H1 (cell line): ENCODE measurements around the gene ZNF248. TPM values are rescaled to one million over a fixed set of nuclear protein-coding genes. Genes with fewer than 3 reads are reported as not detected.

Source experiments
- CTCF ChIA-PET: fragments of 300-600 bp; sonication (Branson Sonifier 250); formaldehyde crosslinking; loops from one replicate; lab custom pipeline; 2021; ENCODE audit not compliant: partially characterized antibody; lab: Charles Lee
- POLR2A ChIA-PET: fragments of 300-600 bp; sonication (Branson Sonifier 250); formaldehyde crosslinking; loops from one replicate; lab custom pipeline; 2021; ENCODE audit warnings: inconsistent platforms; ENCODE audit not compliant: partially characterized antibody; lab: Charles Lee
- DNase-seq, 2 experiments: peaks; one replicate each; pipeline versions ENCODE4 v3.0.0 to v3.0.0-alpha.2; 2010 to 2022; ENCODE audit warnings: low spot score in 2 of 2, low read depth in 1 of 2, mixed read lengths in 1 of 2
- FAIRE-seq: peaks from 2 replicates; lab custom pipeline; 2011; peaks lifted over from hg19 to GRCh38; lab: Jason Lieb, UNC
- H2AFZ ChIP-seq: 2 replicates; pipeline ENCODE4 v1.8.1; 2012; ENCODE audit warnings: low read length, inconsistent platforms
- H2AK5ac ChIP-seq: 2 replicates; pipeline ENCODE4 v1.6.1; 2013; ENCODE audit warnings: low read depth, low read length
- H2BK120ac ChIP-seq: replicated peaks from 2 replicates; pipeline ENCODE3; 2013; ENCODE audit warnings: low read depth, low read length, inconsistent platforms
- H2BK12ac ChIP-seq: 2 replicates; pipeline ENCODE4 v1.6.1; 2013; ENCODE audit warnings: low read depth, low read length
- H2BK15ac ChIP-seq: 2 replicates; pipeline ENCODE4 v1.6.1; 2013; ENCODE audit warnings: low read length
- H2BK20ac ChIP-seq: 2 replicates; pipeline ENCODE4 v1.6.1; 2013; ENCODE audit warnings: low read length
- H2BK5ac ChIP-seq: 2 replicates; pipeline ENCODE4 v1.6.1; 2013; ENCODE audit warnings: low read depth, low read length
- H3K14ac ChIP-seq: 2 replicates; pipeline ENCODE4 v1.6.1; 2013; ENCODE audit warnings: inconsistent platforms; ENCODE audit not compliant: insufficient read length
- H3K18ac ChIP-seq: 2 replicates; pipeline ENCODE4 v1.6.1; 2013; ENCODE audit warnings: low read length; ENCODE audit errors: extremely low read depth
- H3K23ac ChIP-seq: 2 replicates; pipeline ENCODE4 v1.6.1; 2013; ENCODE audit warnings: inconsistent platforms; ENCODE audit not compliant: insufficient read length
- H3K23me2 ChIP-seq: 2 replicates; pipeline ENCODE4 v1.6.1; 2013; ENCODE audit warnings: low read depth, low read length
- H3K27ac ChIP-seq: 2 replicates; pipeline ENCODE4 v1.6.1; 2011; ENCODE audit warnings: low read depth, low read length, inconsistent platforms
- H3K27me3 ChIP-seq, 4 experiments: replicated peaks in 1 of 4; 1 replicate in 1 of 4; 2 replicates in 3 of 4; pipeline versions ENCODE4 v1.6.1 to v1.8.1; 2011 to 2013; ENCODE audit warnings: low read length in 3 of 4, mild to moderate bottlenecking in 3 of 4, inconsistent platforms in 2 of 4, mixed read lengths in 2 of 4, moderate library complexity in 1 of 4; ENCODE audit not compliant: control insufficient read depth in 3 of 4, insufficient read depth in 3 of 4; ENCODE audit errors: extremely low read depth in 1 of 4
- H3K36me3 ChIP-seq, 4 experiments: 2 replicates each; pipeline versions ENCODE4 v1.6.1 to v1.8.1; 2011 to 2013; ENCODE audit warnings: mild to moderate bottlenecking in 4 of 4, low read length in 3 of 4, moderate library complexity in 2 of 4, control low read depth in 1 of 4, inconsistent platforms in 1 of 4; ENCODE audit not compliant: insufficient read depth in 4 of 4, control insufficient read depth in 2 of 4
- H3K4ac ChIP-seq: replicated peaks from 2 replicates; pipeline ENCODE3; 2013; ENCODE audit warnings: low read length, low read depth, mixed read lengths, inconsistent platforms; ENCODE audit not compliant: insufficient read length
- H3K4me1 ChIP-seq, 4 experiments: replicated peaks in 1 of 4; 1 replicate in 1 of 4; 2 replicates in 3 of 4; pipeline versions ENCODE4 v1.6.1 to v1.8.1; 2011 to 2013; ENCODE audit warnings: low read length in 3 of 4, inconsistent platforms in 2 of 4, mixed read lengths in 1 of 4; ENCODE audit not compliant: insufficient read depth in 4 of 4, control insufficient read depth in 3 of 4
- H3K4me2 ChIP-seq, 2 experiments: 2 replicates each; pipeline versions ENCODE4 v1.6.1 to v1.8.1; 2011 to 2013; ENCODE audit warnings: low read depth in 2 of 2, low read length in 2 of 2, control low read depth in 1 of 2, inconsistent platforms in 1 of 2, mild to moderate bottlenecking in 1 of 2; ENCODE audit not compliant: insufficient read depth in 1 of 2
- H3K4me3 ChIP-seq, 4 experiments: fragments of 200-600, 300-600 bp in 1 of 4; sonication (generic), shearing (Covaris generic), sonication (Bioruptor Twin) in 1 of 4; 2 replicates each; pipeline versions ENCODE4 v1.5.1 to v1.8.1; 2011 to 2016; ENCODE audit warnings: low read length in 4 of 4, low read depth in 3 of 4, control low read depth in 2 of 4, inconsistent platforms in 2 of 4, mild to moderate bottlenecking in 2 of 4, mixed read lengths in 1 of 4, moderate library complexity in 1 of 4; ENCODE audit not compliant: insufficient read depth in 2 of 4; ENCODE audit errors: extremely low read depth in 1 of 4
- H3K56ac ChIP-seq: replicated peaks from 2 replicates; pipeline ENCODE3; 2013; ENCODE audit warnings: low read depth, mild to moderate bottlenecking, mixed read lengths, low read length, inconsistent platforms; ENCODE audit not compliant: insufficient read length
- H3K79me1 ChIP-seq: 2 replicates; pipeline ENCODE4 v1.6.1; 2013; ENCODE audit warnings: low read depth, low read length, control low read depth
- H3K79me2 ChIP-seq, 2 experiments: 2 replicates each; pipeline versions ENCODE4 v1.6.1 to v1.8.1; 2012 to 2013; ENCODE audit warnings: low read length in 2 of 2, mild to moderate bottlenecking in 2 of 2, inconsistent platforms in 1 of 2; ENCODE audit not compliant: insufficient read depth in 2 of 2, control insufficient read depth in 1 of 2
- H3K9ac ChIP-seq, 4 experiments: replicated peaks in 1 of 4; 1 replicate in 1 of 4; 2 replicates in 3 of 4; pipeline versions ENCODE4 v1.6.1 to v1.8.1; 2011 to 2013; ENCODE audit warnings: low read depth in 3 of 4, low read length in 3 of 4, control low read depth in 2 of 4, mild to moderate bottlenecking in 2 of 4, moderate library complexity in 2 of 4, inconsistent platforms in 1 of 4; ENCODE audit errors: extremely low read depth in 1 of 4
- H3K9me3 ChIP-seq, 2 experiments: 2 replicates each; pipeline versions ENCODE4 v1.6.1 to v1.8.1; 2012 to 2013; ENCODE audit warnings: mild to moderate bottlenecking in 2 of 2, moderate library complexity in 2 of 2, control low read depth in 1 of 2, inconsistent platforms in 1 of 2, low read depth in 1 of 2, low read length in 1 of 2, mixed read lengths in 1 of 2; ENCODE audit not compliant: insufficient read depth in 2 of 2
- H4K20me1 ChIP-seq, 2 experiments: replicated peaks in 1 of 2; 2 replicates each; pipeline versions ENCODE3 to v1.8.1; 2011 to 2013; ENCODE audit warnings: inconsistent platforms in 2 of 2, low read length in 2 of 2, mild to moderate bottlenecking in 1 of 2; ENCODE audit not compliant: insufficient read depth in 2 of 2, control insufficient read depth in 1 of 2
- H4K5ac ChIP-seq: 2 replicates; pipeline ENCODE4 v1.6.1; 2013; ENCODE audit warnings: low read length, low read depth, mixed read lengths, inconsistent platforms; ENCODE audit not compliant: insufficient read length
- H4K8ac ChIP-seq: 2 replicates; pipeline ENCODE4 v1.8.0; 2013; ENCODE audit warnings: mild to moderate bottlenecking, moderate library complexity, low read length, inconsistent platforms; ENCODE audit not compliant: insufficient read depth; ENCODE audit errors: extremely low read depth
- H4K91ac ChIP-seq: replicated peaks from 2 replicates; pipeline ENCODE3; 2013; ENCODE audit warnings: low read length, mixed read lengths, inconsistent platforms; ENCODE audit not compliant: insufficient read length
- CHD2 ChIP-seq: IDR thresholded peaks from 2 replicates; pipeline ENCODE4 v1.6.1; 2012; ENCODE audit warnings: low read length, improper control_type of control experiment
- CREB1 ChIP-seq: IDR thresholded peaks from 2 replicates; pipeline ENCODE4 v1.6.1; 2012; ENCODE audit warnings: inconsistent platforms
- CTCF ChIP-seq, 3 experiments: IDR thresholded peaks; 1 replicate in 2 of 3; 2 replicates in 1 of 3; pipeline versions ENCODE4 v1.5.1 to v1.6.1; 2011; ENCODE audit warnings: low read length in 3 of 3, mild to moderate bottlenecking in 3 of 3, inconsistent platforms in 2 of 3, low read depth in 1 of 3, moderate library complexity in 1 of 3; ENCODE audit not compliant: insufficient read depth in 1 of 3; ENCODE audit errors: control extremely low read depth in 1 of 3
- GTF2F1 ChIP-seq: IDR thresholded peaks from 2 replicates; pipeline ENCODE4 v1.6.1; 2012; ENCODE audit warnings: low read depth, low read length, improper control_type of control experiment, borderline replicate concordance
- JUND ChIP-seq: IDR thresholded peaks from 2 replicates; pipeline ENCODE4 v1.6.1; 2011; ENCODE audit warnings: mild to moderate bottlenecking, improper control_type of control experiment, low read length
- MAX ChIP-seq: IDR thresholded peaks from 2 replicates; pipeline ENCODE4 v1.6.1; 2012; ENCODE audit warnings: inconsistent platforms
- SIX5 ChIP-seq: IDR thresholded peaks from 2 replicates; pipeline ENCODE4 v1.6.1; 2011; ENCODE audit warnings: mild to moderate bottlenecking, low read depth, low read length
- SRF ChIP-seq: IDR thresholded peaks from 2 replicates; pipeline ENCODE4 v1.6.1; 2011; ENCODE audit warnings: mild to moderate bottlenecking, low read depth, low read length, moderate library complexity
- WGBS, 2 experiments: shearing (Covaris generic) in 1 of 2; methylation state at CpG; one replicate each; pipeline versions ENCODE4 v1.1.6 to v1.1.7; 2013 to 2015; ENCODE audit warnings: low lambda C conversion rate in 2 of 2, mixed read lengths in 2 of 2, inconsistent platforms in 1 of 2, low coverage in 1 of 2, missing lambda C conversion rate in 1 of 2; ENCODE audit not compliant: insufficient replicate concordance in 2 of 2, insufficient coverage in 1 of 2, insufficient read length in 1 of 2; ENCODE audit errors: extremely low coverage in 1 of 2, missing lambda C conversion rate in 1 of 2; 5-methylcytosine and 5-hydroxymethylcytosine counted together
- polyA plus RNA-seq, 7 experiments: library from polyadenylated mRNA; depleted of rRNA in 3 of 7; stranded (reverse) in 5 of 7; unstranded in 2 of 7; fragments of >200 nt in 5 of 7; fragments of 200-250 nt in 2 of 7; gene quantifications; 1 replicate in 5 of 7; 2 replicates in 1 of 7; 4 replicates in 1 of 7; pipeline versions ENCODE4 v1.2.1 to v1.2.3, GENCODE V29; 2011 to 2013; ENCODE audit warnings: missing spikeins in 2 of 7, mixed read lengths in 2 of 7
- total RNA-seq: library from RNA; stranded (reverse); fragmentation: NEBNext Ultra II Directional; extraction: Animal tissue kit (Norgen Biotek cat#: 25700); gene quantifications from 2 replicates; pipeline ENCODE4 v1.2.1, GENCODE V29; 2021

Gene ZNF248
- total and polyA plus RNA-seq, 2 of the 8 experiments (the other 6 are each of a cell fraction or from before 2014, with no cell fraction given) = 9.1 TPM; not detected in 1

- ChIA-PET CTCF (no interaction called here), POLR2A (no interaction called here)
These were observed 110.3 kb downstream of the ZNF248 start for GRCh38 chr10:37747081-37747480.

More at GRCh38 chr10:37747081-37747480, 110.3 kb downstream of the ZNF248 start:
- no peak overlapping the region for H3K14ac ChIP-seq
- no peak overlapping the region for H3K18ac ChIP-seq
- H2AK5ac ChIP-seq = no peak overlapping the region
- no peak overlapping the region for H3K4me3 ChIP-seq
- DNase-seq (no peak), FAIRE-seq (no peak)
- no peaks in the 10 kb centered on the region for H3K27me3 ChIP-seq
- no peak overlapping the region for H3K4me2 ChIP-seq
- no peaks in the 10 kb centered on the region for H3K4me1 ChIP-seq
- TF ChIP-seq CHD2 (no peak), SRF (no peak), CTCF (IDR thresholded peaks at IDR 0.05; ENCODE audit: control extremely low read depth in 1 of 3, insufficient read depth in 1 of 3, low read depth in 1 of 3, low read length in 3 of 3) (no peak), CREB1 (no peak), GTF2F1 (no peak), JUND (no peak), MAX (no peak), SIX5 (no peak)
- H3K9me3 ChIP-seq = peaks cover 77 to 85% of the 10 kb centered on the region in 2 experiments
- H3K27ac ChIP-seq = no peak overlapping the region
- no peak overlapping the region for H3K23ac ChIP-seq
- no peak overlapping the region for H3K4ac ChIP-seq
- H3K23me2 ChIP-seq = no peaks in the 10 kb centered on the region
- H2BK5ac ChIP-seq = no peak overlapping the region
- no peak overlapping the region for H2BK20ac ChIP-seq
- H2BK120ac ChIP-seq = no peak overlapping the region
- no peak overlapping the region for H4K91ac ChIP-seq
- no peaks in the 10 kb centered on the region for H3K36me3 ChIP-seq
- no peaks in the 10 kb centered on the region for H3K79me2 ChIP-seq
- no peak overlapping the region for H3K9ac ChIP-seq
- WGBS, 2 experiments = 82% methylated on average over 5 of the region's 5 CpGs; no CpG with 5 or more reads in 1 of the 2 experiments
- no peak overlapping the region for H2BK15ac ChIP-seq
- H4K8ac ChIP-seq = no peak overlapping the region
- no peaks in the 10 kb centered on the region for H3K79me1 ChIP-seq
- H3K56ac ChIP-seq = no peak overlapping the region
- H2AFZ ChIP-seq = no peak overlapping the region
- H2BK12ac ChIP-seq = no peak overlapping the region
- no peaks in the 10 kb centered on the region for H4K20me1 ChIP-seq
- no peak overlapping the region for H4K5ac ChIP-seq
